GM18498 (cell line): ENCODE data around the gene NLGN1.

Experiments used
- ATAC-seq: cut with Tn5 transposase; IDR thresholded peaks from one replicate; pipeline ENCODE4 v1.9.1; 2021; ENCODE audit warnings: mild to moderate bottlenecking, moderate library complexity; ENCODE audit not compliant: unreplicated experiment

The NLGN1 gene

DNA sequence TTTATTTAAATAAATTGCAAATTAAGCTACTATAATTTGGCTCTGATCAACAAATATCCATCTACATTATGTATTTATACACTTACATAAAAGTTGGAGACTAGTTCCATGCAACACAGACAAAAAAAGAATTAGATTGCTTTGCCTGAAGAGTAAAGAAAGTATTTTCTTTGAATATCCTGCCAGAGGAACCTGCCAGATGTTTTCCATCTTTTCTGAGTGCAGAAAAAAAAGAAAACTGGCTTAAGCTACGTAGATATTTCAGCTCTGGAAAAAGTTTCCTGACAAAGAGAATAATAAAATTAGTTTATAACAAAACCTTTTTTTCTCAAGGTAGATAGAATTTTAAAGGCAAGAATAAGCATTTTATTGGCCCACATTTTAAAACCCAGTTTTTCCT, 854.1 kb downstream of the NLGN1 start:
- ATAC-seq = no peak

- no peak for ATAC-seq
These were observed 855.8 kb downstream of the NLGN1 start for GRCh38 chr3:174253196-174253823.

GRCh38 chr3:174253940-174254339, 856.4 kb downstream of the NLGN1 start:
- no peak for ATAC-seq

GRCh38 chr3:174255454-174255853, 857.9 kb downstream of the NLGN1 start:
- no peak for ATAC-seq

DNA sequence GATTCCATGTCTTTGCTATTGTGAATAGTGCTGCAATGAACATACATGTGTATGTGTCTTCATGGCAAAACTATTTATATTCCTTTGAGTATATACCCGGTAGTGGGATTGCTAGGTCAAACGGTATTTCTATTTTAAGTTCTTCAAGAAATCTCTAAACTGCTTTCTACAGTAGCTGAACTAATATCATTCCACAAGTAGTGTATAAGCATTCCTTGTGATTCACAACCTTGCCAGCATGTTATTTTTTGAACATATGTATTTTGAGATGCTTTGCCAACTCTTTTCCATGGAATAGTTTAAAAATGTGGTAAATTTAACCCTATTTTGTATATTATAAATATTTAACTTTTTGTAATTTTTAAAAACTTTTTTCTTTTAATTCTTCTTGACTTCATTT, 868.9 kb downstream of the NLGN1 start:
- ATAC-seq = no peak

DNA sequence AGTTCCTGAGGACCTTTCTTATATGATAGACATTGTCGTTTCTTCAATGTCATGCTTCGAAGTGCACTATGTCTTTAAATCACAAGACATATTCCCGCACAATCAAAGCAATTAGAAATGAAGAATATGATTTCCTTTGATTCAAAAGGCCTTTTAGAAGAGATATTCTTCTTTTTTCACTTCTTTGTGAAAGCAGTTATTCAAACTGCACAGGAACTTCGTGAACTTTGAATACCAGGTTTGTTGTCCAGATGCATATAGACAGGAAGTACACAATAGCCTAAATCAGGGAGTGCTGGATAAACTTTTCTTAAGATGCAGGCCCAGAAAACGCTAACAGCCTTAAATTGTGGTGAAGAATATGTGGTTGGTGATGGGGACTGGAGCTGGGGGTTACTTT, 870.5 kb downstream of the NLGN1 start:
- ATAC-seq = no peak

- no peak for ATAC-seq
These were observed 871.0 kb downstream of the NLGN1 start for GRCh38 chr3:174268586-174268985.

DNA sequence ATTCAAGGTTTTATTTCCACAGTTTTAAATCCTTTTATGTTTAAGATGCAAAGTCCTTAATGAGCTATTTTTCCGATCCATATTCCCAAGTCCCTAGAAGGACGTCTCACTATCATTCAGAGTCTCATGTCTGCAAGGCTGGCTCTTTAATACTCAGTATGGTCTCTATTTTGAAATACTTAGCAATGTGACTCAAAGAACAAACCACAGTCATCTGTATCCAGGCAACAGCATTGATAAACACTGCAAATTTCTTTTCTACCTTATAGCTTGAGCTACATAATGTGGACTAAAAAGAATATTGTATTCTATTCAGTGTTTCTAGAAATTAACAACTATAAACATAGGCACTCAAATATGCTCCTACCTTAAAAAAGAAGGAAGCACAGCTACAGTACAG, 873.3 kb downstream of the NLGN1 start:
- ATAC-seq = no peak

GRCh38 chr3:174275336-174275735, 877.8 kb downstream of the NLGN1 start:
- no peak for ATAC-seq

GRCh38 chr3:174276826-174277225, 879.3 kb downstream of the NLGN1 start:
- no peak for ATAC-seq

GRCh38 chr3:174278094-174278493, 880.5 kb downstream of the NLGN1 start:
- ATAC-seq = no peak

GRCh38 chr3:174280186-174280585, 882.6 kb downstream of the NLGN1 start:
- no peak for ATAC-seq

DNA sequence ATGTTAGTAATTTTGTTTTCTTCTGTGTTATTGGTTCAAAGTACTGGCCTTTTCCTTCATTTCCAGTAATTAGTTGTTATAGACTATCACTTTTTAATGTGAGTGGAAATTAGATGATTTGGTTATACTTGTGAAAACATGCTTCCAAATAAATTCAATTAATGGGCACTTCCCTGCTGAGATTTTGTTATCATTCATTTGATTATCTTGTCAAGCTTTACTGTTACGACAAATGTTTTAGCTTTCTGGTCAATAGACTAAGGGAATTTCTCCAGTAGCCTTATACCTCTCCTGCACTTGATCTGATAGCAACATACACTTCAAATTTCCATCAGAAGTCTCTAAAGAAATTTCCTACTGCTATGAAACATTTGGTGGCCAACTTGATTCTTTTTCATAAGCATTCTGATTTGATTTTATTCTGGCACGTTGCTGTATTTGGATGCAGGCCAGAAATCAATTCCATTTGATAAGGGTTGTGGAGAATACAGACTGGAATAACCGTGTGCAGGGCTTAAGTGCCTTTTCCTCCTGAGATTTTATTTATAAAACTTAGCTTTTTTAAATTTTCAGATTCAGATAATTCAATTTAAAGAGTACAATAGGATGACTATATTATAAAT, 887.8 kb downstream of the NLGN1 start:
- ATAC-seq = no peak

GRCh38 chr3:174287705-174288104, 890.2 kb downstream of the NLGN1 start:
- ATAC-seq = no peak

DNA sequence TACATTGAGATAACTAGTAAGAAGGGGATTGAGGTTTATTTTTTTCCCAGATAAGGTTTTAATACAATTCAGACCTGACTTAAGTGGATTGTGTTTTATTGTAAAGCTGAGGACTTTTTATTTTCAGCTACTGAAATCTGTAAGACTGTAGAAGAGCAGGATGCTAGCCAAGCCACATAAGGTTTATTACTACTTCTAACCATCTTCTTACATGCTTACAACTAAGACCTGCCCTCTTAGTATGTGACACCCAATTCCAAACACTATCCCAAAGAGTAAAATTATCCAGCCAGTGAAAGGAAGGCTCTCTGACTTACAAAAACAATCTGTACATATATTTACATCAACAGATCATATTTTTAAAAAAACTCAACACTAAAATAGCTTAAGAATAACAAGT, 897.1 kb downstream of the NLGN1 start:
- ATAC-seq = no peak

- no peak for ATAC-seq
These were observed 898.0 kb downstream of the NLGN1 start for GRCh38 chr3:174295306-174296092.

- no peak for ATAC-seq
These were observed 905.3 kb downstream of the NLGN1 start for GRCh38 chr3:174302746-174303315.

GRCh38 chr3:174303907-174304560, 906.5 kb downstream of the NLGN1 start:
- no peak for ATAC-seq

DNA sequence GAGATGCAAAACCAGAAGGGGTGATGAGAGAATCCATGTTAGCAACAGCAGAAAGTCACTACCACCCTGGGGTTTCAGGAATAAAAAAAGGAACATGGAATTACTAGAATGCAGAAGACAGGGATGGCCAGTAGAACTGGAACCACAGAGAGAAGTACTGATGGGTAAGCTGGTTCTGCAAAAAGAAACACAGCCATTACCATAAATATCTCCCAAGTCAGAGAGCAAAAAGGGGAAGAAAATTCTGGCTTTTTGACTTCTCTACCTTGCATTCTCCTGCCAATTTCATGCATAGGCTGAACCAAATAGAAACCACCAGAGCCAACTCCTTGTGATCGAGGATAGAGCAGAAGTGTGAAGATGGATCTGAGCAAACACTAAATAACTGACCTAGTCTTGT, 911.2 kb downstream of the NLGN1 start:
- no peak for ATAC-seq

DNA sequence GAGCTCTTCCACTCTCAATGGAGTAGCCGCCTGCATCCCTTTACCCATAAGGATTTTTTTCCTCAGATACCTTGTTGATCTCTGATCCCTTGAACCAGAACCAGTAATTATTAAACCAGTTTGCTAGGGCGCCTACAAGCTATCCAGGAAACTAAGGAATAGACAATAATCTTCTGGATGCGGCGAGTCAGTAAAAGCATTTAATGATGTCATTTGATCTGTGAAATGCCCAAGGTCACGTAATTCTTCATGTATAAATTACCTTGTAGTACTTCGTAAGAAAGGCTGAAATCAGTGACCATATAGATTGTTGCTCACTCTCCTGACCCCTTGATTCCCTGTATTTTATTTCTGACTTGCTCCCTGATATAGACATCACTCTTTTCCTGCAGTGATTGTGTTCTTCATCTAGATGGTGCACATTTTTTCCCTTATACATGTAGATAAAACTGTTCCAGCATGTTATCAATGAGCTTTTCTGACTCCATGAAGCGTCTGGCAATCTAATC, 913.0 kb downstream of the NLGN1 start:
- ATAC-seq = no peak

DNA sequence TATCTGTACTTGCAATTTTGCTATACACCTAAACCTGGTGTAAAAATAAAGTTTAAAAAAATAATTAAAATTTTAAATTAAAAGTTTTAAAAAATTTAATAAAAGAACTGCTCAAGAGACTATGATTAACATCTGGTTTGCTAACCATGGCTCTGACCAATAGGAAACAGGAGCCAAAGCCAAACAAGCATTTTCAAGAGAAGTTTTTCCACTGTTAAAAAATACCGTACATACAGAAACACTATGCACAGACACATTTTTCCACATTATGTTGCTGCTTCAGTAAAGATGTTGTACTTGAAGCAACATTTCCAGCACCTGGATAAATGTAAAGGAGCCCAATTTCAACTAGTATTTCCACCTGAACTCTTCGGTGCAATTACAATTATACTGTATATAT, 917.7 kb downstream of the NLGN1 start:
- ATAC-seq = no peak
